ENCODE measurements around the gene PDIA4.

- TF ChIP-seq CTCF (IDR thresholded peaks at IDR 0.05; ENCODE audit: poor library complexity) (no peak), EZH2phosphoT487 (IDR thresholded peaks at IDR 0.05; ENCODE audit: low read depth, severe bottlenecking, unreplicated experiment) (no peak), EZH2 (IDR thresholded peaks at IDR 0.05; ENCODE audit: borderline replicate concordance) (no peak)
These were observed 25.7 kb downstream of the PDIA4 start for GRCh38 chr7:149002604-149003003.
